ENCODE results near the gene SEL1L3. TPM values are rescaled to one million over a fixed set of nuclear protein-coding genes. Genes with fewer than 3 reads are reported as not detected.

SEL1L3 gene
- total and polyA plus RNA-seq, 4 donors, result 3.3 to 13.1 (median 5.7) TPM

GRCh38 chr4:25834411-25835107 is 28.2 kb downstream of the SEL1L3 start:
- DNase-seq (ENCODE audit: low spot score), result no peak
- Histone ChIP-seq H3K4me1 (ENCODE audit: control insufficient read depth in 4 of 4, insufficient read depth in 4 of 4, low read length in 3 of 4) (no peaks in the 10 kb centered on the region), H3K27ac (ENCODE audit: low read depth in 1 of 2, low read length in 2 of 2) (no peak overlapping the region), H3K36me3 (ENCODE audit: control insufficient read depth in 4 of 4, insufficient read depth in 3 of 4, low read depth in 1 of 4, low read length in 3 of 4) (no peaks in the 10 kb centered on the region), H3K4me3 (ENCODE audit: low read depth in 1 of 3, low read length in 3 of 3) (no peak overlapping the region), H3K9ac (ENCODE audit: low read depth in 1 of 2, low read length in 2 of 2) (no peak overlapping the region), H3K27me3 (ENCODE audit: control insufficient read depth in 4 of 4, insufficient read depth in 4 of 4, low read length in 3 of 4) (no peaks in the 10 kb centered on the region), H3K9me3 (ENCODE audit: control insufficient read depth in 4 of 4, low read length in 3 of 4) (no peaks in the 10 kb centered on the region)
- 86% methylated on average over 5 of the region's 5 CpGs for WGBS
- no peak for TF ChIP-seq YY1 (IDR thresholded peaks at IDR 0.05)
- TF ChIP-seq FOXA2 (IDR thresholded peaks at IDR 0.05), result no peak
- no peak for TF ChIP-seq EGR1 (IDR thresholded peaks at IDR 0.05; ENCODE audit: low read depth in 2 of 2)
- TF ChIP-seq RXRA (IDR thresholded peaks at IDR 0.05), result no peak
- TF ChIP-seq, protein P1, sequence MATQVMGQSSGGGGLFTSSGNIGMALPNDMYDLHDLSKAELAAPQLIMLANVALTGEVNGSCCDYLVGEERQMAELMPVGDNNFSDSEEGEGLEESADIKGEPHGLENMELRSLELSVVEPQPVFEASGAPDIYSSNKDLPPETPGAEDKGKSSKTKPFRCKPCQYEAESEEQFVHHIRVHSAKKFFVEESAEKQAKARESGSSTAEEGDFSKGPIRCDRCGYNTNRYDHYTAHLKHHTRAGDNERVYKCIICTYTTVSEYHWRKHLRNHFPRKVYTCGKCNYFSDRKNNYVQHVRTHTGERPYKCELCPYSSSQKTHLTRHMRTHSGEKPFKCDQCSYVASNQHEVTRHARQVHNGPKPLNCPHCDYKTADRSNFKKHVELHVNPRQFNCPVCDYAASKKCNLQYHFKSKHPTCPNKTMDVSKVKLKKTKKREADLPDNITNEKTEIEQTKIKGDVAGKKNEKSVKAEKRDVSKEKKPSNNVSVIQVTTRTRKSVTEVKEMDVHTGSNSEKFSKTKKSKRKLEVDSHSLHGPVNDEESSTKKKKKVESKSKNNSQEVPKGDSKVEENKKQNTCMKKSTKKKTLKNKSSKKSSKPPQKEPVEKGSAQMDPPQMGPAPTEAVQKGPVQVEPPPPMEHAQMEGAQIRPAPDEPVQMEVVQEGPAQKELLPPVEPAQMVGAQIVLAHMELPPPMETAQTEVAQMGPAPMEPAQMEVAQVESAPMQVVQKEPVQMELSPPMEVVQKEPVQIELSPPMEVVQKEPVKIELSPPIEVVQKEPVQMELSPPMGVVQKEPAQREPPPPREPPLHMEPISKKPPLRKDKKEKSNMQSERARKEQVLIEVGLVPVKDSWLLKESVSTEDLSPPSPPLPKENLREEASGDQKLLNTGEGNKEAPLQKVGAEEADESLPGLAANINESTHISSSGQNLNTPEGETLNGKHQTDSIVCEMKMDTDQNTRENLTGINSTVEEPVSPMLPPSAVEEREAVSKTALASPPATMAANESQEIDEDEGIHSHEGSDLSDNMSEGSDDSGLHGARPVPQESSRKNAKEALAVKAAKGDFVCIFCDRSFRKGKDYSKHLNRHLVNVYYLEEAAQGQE (IDR thresholded peaks at IDR 0.05), result no peak
- TF ChIP-seq RAD21 (IDR thresholded peaks at IDR 0.05), result no peak
- no peak for TF ChIP-seq NR2F2 (IDR thresholded peaks at IDR 0.05)

DNA sequence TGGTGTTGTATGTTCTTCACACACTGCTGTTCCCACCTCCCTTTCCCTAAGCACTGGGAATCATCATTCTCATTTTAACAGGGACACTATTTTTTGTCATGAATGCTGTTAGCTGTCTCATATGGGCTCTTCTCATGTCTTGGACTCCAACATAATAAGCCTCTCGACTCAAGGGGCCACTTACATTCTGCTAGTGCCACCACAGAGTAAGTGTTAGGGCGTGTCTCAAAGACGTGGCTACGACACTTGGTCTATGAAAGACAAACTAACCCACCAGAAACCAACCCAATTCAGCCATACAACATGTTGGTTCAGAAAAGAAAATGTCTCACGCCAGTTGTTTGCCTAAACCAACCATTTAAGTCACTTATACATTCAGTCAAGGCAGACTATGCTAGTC is 32.2 kb downstream of the SEL1L3 start:
- no peak for DNase-seq (ENCODE audit: low spot score)
- TF ChIP-seq, protein P1 (IDR thresholded peaks at IDR 0.05), result no peak
- no peak for TF ChIP-seq GABPA (IDR thresholded peaks at IDR 0.05 in 1 of 2, conservative IDR thresholded peaks at IDR 0.05 in 1 of 2)
- TF ChIP-seq HNF4A (conservative IDR thresholded peaks at IDR 0.05), result no peak
- TF ChIP-seq SP1 (IDR thresholded peaks at IDR 0.05), result no peak
- TF ChIP-seq JUND (IDR thresholded peaks at IDR 0.05), result no peak
- no peak for TF ChIP-seq RAD21 (IDR thresholded peaks at IDR 0.05)
- TF ChIP-seq FOXA2 (IDR thresholded peaks at IDR 0.05), result no peak
- no peak for TF ChIP-seq RXRA (IDR thresholded peaks at IDR 0.05)
- TF ChIP-seq, protein P2, sequence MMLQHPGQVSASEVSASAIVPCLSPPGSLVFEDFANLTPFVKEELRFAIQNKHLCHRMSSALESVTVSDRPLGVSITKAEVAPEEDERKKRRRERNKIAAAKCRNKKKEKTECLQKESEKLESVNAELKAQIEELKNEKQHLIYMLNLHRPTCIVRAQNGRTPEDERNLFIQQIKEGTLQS (IDR thresholded peaks at IDR 0.05), result no peak
- no peak overlapping the region for H3K4me3 ChIP-seq (ENCODE audit: low read depth in 1 of 3, low read length in 3 of 3)
- no peak overlapping the region for H3K27ac ChIP-seq (ENCODE audit: low read depth in 1 of 2, low read length in 2 of 2)
- no peaks in the 10 kb centered on the region for H3K27me3 ChIP-seq (ENCODE audit: control insufficient read depth in 4 of 4, insufficient read depth in 4 of 4, low read length in 3 of 4)
- 95% methylated on average over 5 of the region's 5 CpGs for WGBS
- H3K4me1 ChIP-seq (ENCODE audit: control insufficient read depth in 4 of 4, insufficient read depth in 4 of 4, low read length in 3 of 4), result no peaks in the 10 kb centered on the region
- no peaks in the 10 kb centered on the region for H3K9me3 ChIP-seq (ENCODE audit: control insufficient read depth in 4 of 4, low read length in 3 of 4)
- H3K9ac ChIP-seq (ENCODE audit: low read depth in 1 of 2, low read length in 2 of 2), result no peak overlapping the region
- no peaks in the 10 kb centered on the region for H3K36me3 ChIP-seq (ENCODE audit: control insufficient read depth in 4 of 4, insufficient read depth in 3 of 4, low read depth in 1 of 4, low read length in 3 of 4)
